PC-3 (cell line): ENCODE measurements around the gene ST8SIA5. TPM values are rescaled to one million over a fixed set of nuclear protein-coding genes. Genes with fewer than 3 reads are reported as not detected.

Experiments
- ATAC-seq: fragments of 200-7000 bp; cut with Tn5 transposase; 2 replicates; pipeline ENCODE4 v1.9.1; 2020; ENCODE audit warnings: mild to moderate bottlenecking, moderate library complexity
- BruUV-seq: library from RNA; stranded (reverse); fragments of 400-500 nt; replicated peaks from 2 replicates; lab custom pipeline; 2021; lab: Mats Ljungman, UMichigan
- CTCF ChIA-PET: fragments of 300-600 bp; sonication (Branson Sonifier 250); formaldehyde crosslinking; loops from one replicate; lab custom pipeline; 2022; ENCODE audit warnings: antibody characterized with exemption; lab: Charles Lee
- POLR2A ChIA-PET: fragments of 300-600 bp; sonication (Branson Sonifier 250); formaldehyde crosslinking; loops from one replicate; lab custom pipeline; 2022; ENCODE audit warnings: antibody characterized with exemption; ENCODE audit not compliant: unreplicated experiment; lab: Charles Lee
- DNase-seq: peaks from one replicate; pipeline ENCODE4 v3.0.0-alpha.2; 2015
- H2AFZ ChIP-seq: fragments of 300-600 bp; sonication (generic); 2 replicates; pipeline ENCODE4 v1.6.0; 2016; ENCODE audit warnings: antibody characterized with exemption, low read length
- H3F3A ChIP-seq: fragments of 300-600 bp; sonication (generic); one replicate; pipeline ENCODE4 v1.6.0; 2017; ENCODE audit warnings: antibody characterized with exemption, low read length, control low read depth, mild to moderate bottlenecking; ENCODE audit not compliant: unreplicated experiment
- H3K27ac ChIP-seq: fragments of 300-600 bp; sonication (generic); 2 replicates; pipeline ENCODE4 v1.5.1; 2016; ENCODE audit warnings: mild to moderate bottlenecking, low read length
- H3K27me3 ChIP-seq: fragments of 300-600 bp; sonication (generic); 2 replicates; pipeline ENCODE4 v1.6.1; 2016; ENCODE audit warnings: low read length, mixed read lengths
- H3K36me3 ChIP-seq: fragments of 300-600 bp; sonication (generic); 2 replicates; pipeline ENCODE4 v1.6.1; 2016; ENCODE audit warnings: low read depth, mixed run types, low read length, mixed read lengths
- H3K4me1 ChIP-seq: fragments of 300-600 bp; sonication (generic); 2 replicates; pipeline ENCODE4 v1.5.1; 2016; ENCODE audit warnings: low read length; ENCODE audit not compliant: insufficient read depth
- H3K4me2 ChIP-seq: fragments of 300-600 bp; sonication (generic); 2 replicates; pipeline ENCODE4 v1.6.0; 2016; ENCODE audit warnings: low read length
- H3K4me3 ChIP-seq: fragments of 300-600 bp; sonication (generic); 2 replicates; pipeline ENCODE4 v1.5.1; 2016; ENCODE audit warnings: mild to moderate bottlenecking, low read length, mixed read lengths
- H3K79me2 ChIP-seq: fragments of 300-600 bp; sonication (generic); 2 replicates; pipeline ENCODE4 v1.6.1; 2017; ENCODE audit warnings: low read length, mixed read lengths
- H3K9ac ChIP-seq: fragments of 300-600 bp; sonication (generic); 2 replicates; pipeline ENCODE4 v1.6.0; 2016; ENCODE audit warnings: mild to moderate bottlenecking, low read length
- H3K9me2 ChIP-seq: fragments of 300-600 bp; sonication (generic); replicated peaks from 2 replicates; pipeline ENCODE4 v1.6.1; 2016; ENCODE audit warnings: mixed run types, low read length, mixed read lengths
- H3K9me3 ChIP-seq: fragments of 300-600 bp; sonication (generic); 2 replicates; pipeline ENCODE4 v1.6.1; 2016; ENCODE audit warnings: low read length, mixed read lengths
- H4K20me1 ChIP-seq: fragments of 300-600 bp; sonication (generic); 2 replicates; pipeline ENCODE4 v1.6.1; 2016; ENCODE audit warnings: low read length, mixed read lengths
- CTCF ChIP-seq: fragments of 300-600 bp; sonication (generic); conservative IDR thresholded peaks from 2 replicates; pipeline ENCODE4 v1.5.1; 2017; ENCODE audit warnings: antibody characterized with exemption, low read depth, mild to moderate bottlenecking, low read length
- EZH2 ChIP-seq: fragments of 300-600 bp; sonication (generic); IDR thresholded peaks from one replicate; pipeline ENCODE4 v1.6.1; 2017; ENCODE audit warnings: antibody characterized with exemption, mild to moderate bottlenecking, low read length; ENCODE audit not compliant: unreplicated experiment
- EZH2phosphoT487 ChIP-seq: fragments of 300-600 bp; sonication (generic); IDR thresholded peaks from 2 replicates; pipeline ENCODE4 v1.6.1; 2018; ENCODE audit warnings: mild to moderate bottlenecking, antibody characterized with exemption, low read length, borderline replicate concordance
- intact Hi-C: fragments of 100-400 bp; cut with micrococcal nuclease; formaldehyde crosslinking; loops from 2 replicates; pipeline ENCODE4 v1.9.0; 2023
- total RNA-seq: library from RNA; depleted of rRNA; stranded (reverse); fragments of >200 nt; gene quantifications from 2 replicates; pipeline ENCODE4 v1.2.3, GENCODE V29; 2014

The ST8SIA5 gene
- total RNA-seq, 1 experiment from 2014 or later = 0.04 TPM

GRCh38 chr18:46700066-46700824 lies 56.6 kb downstream of the ST8SIA5 start:
- H3K9me3 ChIP-seq = no peaks in the 10 kb centered on the region
- no peaks in the 10 kb centered on the region for H3F3A ChIP-seq
- H2AFZ ChIP-seq = no peak overlapping the region
- H4K20me1 ChIP-seq = no peaks in the 10 kb centered on the region
- BruUV-seq = no TSS peak
- no peak overlapping the region for H3K4me2 ChIP-seq
- intact Hi-C loops = no loop called here
- H3K9ac ChIP-seq = no peak overlapping the region
- no peak overlapping the region for H3K4me3 ChIP-seq
- no peaks in the 10 kb centered on the region for H3K27me3 ChIP-seq
- no peak for TF ChIP-seq CTCF
- no peak for TF ChIP-seq EZH2
- TF ChIP-seq EZH2phosphoT487 = no peak
- ATAC-seq (no peak), DNase-seq (no peak)
- H3K4me1 ChIP-seq = no peaks in the 10 kb centered on the region
- ChIA-PET CTCF (no interaction called here), POLR2A (no interaction called here)
- no peaks in the 10 kb centered on the region for H3K36me3 ChIP-seq
- H3K27ac ChIP-seq = no peak overlapping the region
- no peaks in the 10 kb centered on the region for H3K79me2 ChIP-seq
- H3K9me2 ChIP-seq = no peaks in the 10 kb centered on the region

- Histone ChIP-seq H2AFZ (no peak overlapping the region), H3K4me2 (no peak overlapping the region), H3F3A (no peaks in the 10 kb centered on the region), H3K4me1 (no peaks in the 10 kb centered on the region), H3K9me2 (no peaks in the 10 kb centered on the region), H3K9me3 (no peaks in the 10 kb centered on the region), H3K36me3 (no peaks in the 10 kb centered on the region), H3K79me2 (no peaks in the 10 kb centered on the region), H3K9ac (no peak overlapping the region), H3K4me3 (no peak overlapping the region), H4K20me1 (no peaks in the 10 kb centered on the region), H3K27me3 (no peaks in the 10 kb centered on the region), H3K27ac (no peak overlapping the region)
- intact Hi-C loops = no loop called here
- DNase-seq (no peak), ATAC-seq (no peak)
- TF ChIP-seq EZH2phosphoT487 = no peak
- TF ChIP-seq EZH2 = no peak
- TF ChIP-seq CTCF = no peak
- POLR2A ChIA-PET = no interaction called here
- CTCF ChIA-PET = no interaction called here
- no TSS peak for BruUV-seq
Measured at GRCh38 chr18:46696702-46697101, 60.2 kb downstream of the ST8SIA5 start.

GRCh38 chr18:46696268-46696667 lies 60.6 kb downstream of the ST8SIA5 start:
- BruUV-seq = no TSS peak
- no peak for DNase-seq

More at GRCh38 chr18:46696268-46696667, 60.6 kb downstream of the ST8SIA5 start:
- Histone ChIP-seq H3K4me1 (no peaks in the 10 kb centered on the region), H2AFZ (no peak overlapping the region), H3K4me3 (no peak overlapping the region), H3K9me2 (no peaks in the 10 kb centered on the region), H3K27me3 (no peaks in the 10 kb centered on the region), H3F3A (no peaks in the 10 kb centered on the region), H3K79me2 (no peaks in the 10 kb centered on the region), H3K4me2 (no peak overlapping the region), H4K20me1 (no peaks in the 10 kb centered on the region), H3K36me3 (no peaks in the 10 kb centered on the region), H3K27ac (no peak overlapping the region), H3K9ac (no peak overlapping the region), H3K9me3 (no peaks in the 10 kb centered on the region)
- intact Hi-C loops = no loop called here
- CTCF ChIA-PET = no interaction called here
- TF ChIP-seq EZH2 (no peak), EZH2phosphoT487 (no peak), CTCF (no peak)
- no peak for ATAC-seq
- POLR2A ChIA-PET = no interaction called here
